Glutamatergic neuron (in vitro differentiated cells): ENCODE results near the gene PADI3. TPM values are rescaled to one million over a fixed set of nuclear protein-coding genes. Genes with fewer than 3 reads are reported as not detected.

ENCODE experiments used
- DNase-seq: peaks from one replicate; pipeline ENCODE4 v3.0.0; 2022
- H3K27ac Mint-ChIP-seq: one replicate; pipeline ENCODE4 v1.8.0; 2020; ENCODE audit warnings: mild to moderate bottlenecking, mixed read lengths, inconsistent platforms; ENCODE audit not compliant: unreplicated experiment
- H3K27me3 Mint-ChIP-seq: one replicate; pipeline ENCODE4 v1.8.0; 2020; ENCODE audit warnings: mild to moderate bottlenecking, moderate library complexity, mixed read lengths, inconsistent platforms; ENCODE audit not compliant: unreplicated experiment
- H3K36me3 Mint-ChIP-seq: one replicate; pipeline ENCODE4 v1.8.0; 2020; ENCODE audit warnings: mild to moderate bottlenecking, mixed read lengths, inconsistent platforms; ENCODE audit not compliant: unreplicated experiment
- H3K4me1 Mint-ChIP-seq: one replicate; pipeline ENCODE4 v1.8.0; 2020; ENCODE audit warnings: mild to moderate bottlenecking, low read depth, mixed read lengths, inconsistent platforms; ENCODE audit not compliant: unreplicated experiment
- H3K4me3 Mint-ChIP-seq: one replicate; pipeline ENCODE4 v1.8.0; 2020; ENCODE audit warnings: mild to moderate bottlenecking, mixed read lengths, inconsistent platforms; ENCODE audit not compliant: unreplicated experiment
- H3K9me3 Mint-ChIP-seq: one replicate; pipeline ENCODE4 v1.8.0; 2020; ENCODE audit warnings: mild to moderate bottlenecking, moderate library complexity, mixed read lengths, inconsistent platforms; ENCODE audit not compliant: unreplicated experiment
- CTCF ChIP-seq: fragments of 200-600 bp; sonication (generic); IDR thresholded peaks from one replicate; pipeline ENCODE4 v1.5.0; 2021; ENCODE audit not compliant: partially characterized antibody, unreplicated experiment
- total RNA-seq: library from RNA; stranded (reverse); fragmentation: NEBNext Ultra II Directional; extraction: Animal tissue kit (Norgen Biotek cat#: 25700); gene quantifications from one replicate; pipeline ENCODE4 v1.2.1, GENCODE V29; 2021; ENCODE audit not compliant: unreplicated experiment

PADI3 gene
- total RNA-seq, 1 donor from 2014 or later, result not detected

DNA sequence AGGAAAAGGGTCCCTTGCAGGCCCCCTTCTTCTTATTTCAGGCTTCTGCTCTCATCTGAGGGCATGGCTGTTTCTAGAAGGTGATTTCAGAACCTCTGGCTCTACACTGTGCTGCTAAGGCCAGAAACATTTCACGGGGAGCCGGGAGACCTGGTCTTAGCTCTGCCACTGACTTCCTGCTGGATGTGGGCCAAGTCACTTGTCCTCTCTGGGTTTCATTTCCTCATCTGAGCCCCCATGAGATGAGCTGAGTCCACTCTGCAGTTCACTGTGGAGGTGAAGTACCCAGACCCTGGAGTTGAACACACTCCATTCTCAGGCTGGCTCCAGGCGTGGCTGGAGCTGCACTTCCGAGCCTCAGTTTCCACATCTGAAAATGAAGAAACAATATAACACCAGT, 41.9 kb upstream of the PADI3 start:
- Mint-ChIP-seq H3K27me3 (peaks cover 5% of the 10 kb centered on the region), H3K9me3 (peaks cover 6% of the 10 kb centered on the region), H3K4me3 (no peak overlapping the region), H3K36me3 (no peaks in the 10 kb centered on the region), H3K4me1 (no peaks in the 10 kb centered on the region), H3K27ac (no peak overlapping the region)
- no peak for TF ChIP-seq CTCF
- no peak for DNase-seq

DNA sequence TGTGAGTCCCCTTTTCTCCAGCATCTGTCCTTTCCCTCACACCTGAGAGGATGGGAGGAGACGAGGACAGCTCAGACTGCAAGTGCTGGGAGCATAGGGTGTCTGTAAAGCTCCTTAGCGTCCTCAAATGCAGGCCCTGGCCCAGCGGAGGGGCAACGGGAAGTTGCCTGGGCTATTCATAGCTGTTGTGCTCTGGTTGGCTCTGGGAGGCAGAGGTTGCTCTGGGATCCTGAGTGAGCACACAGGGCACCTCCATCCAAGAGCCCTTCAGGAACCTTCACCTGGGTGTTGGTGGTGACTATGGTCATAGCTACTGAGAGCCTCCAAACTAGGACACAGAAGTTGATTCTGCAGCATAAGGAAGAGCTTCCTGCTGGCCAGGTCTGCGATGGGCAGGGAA, 41.4 kb upstream of the PADI3 start:
- H3K9me3 Mint-ChIP-seq, result peaks cover 6% of the 10 kb centered on the region
- H3K4me3 Mint-ChIP-seq, result no peak overlapping the region
- H3K4me1 Mint-ChIP-seq, result no peaks in the 10 kb centered on the region
- no peak for TF ChIP-seq CTCF
- DNase-seq, result no peak
- H3K27me3 Mint-ChIP-seq, result peaks cover 5% of the 10 kb centered on the region
- no peak overlapping the region for H3K27ac Mint-ChIP-seq
- H3K36me3 Mint-ChIP-seq, result no peaks in the 10 kb centered on the region

- Mint-ChIP-seq H3K4me1 (peaks cover 2% of the 10 kb centered on the region), H3K36me3 (no peaks in the 10 kb centered on the region), H3K9me3 (peaks cover 4% of the 10 kb centered on the region), H3K4me3 (no peak overlapping the region), H3K27ac (no peak overlapping the region), H3K27me3 (peaks cover 4% of the 10 kb centered on the region)
- DNase-seq, result no peak
- no peak for TF ChIP-seq CTCF
Observed at GRCh38 chr1:17207966-17208418, 40.9 kb upstream of the PADI3 start.

DNA sequence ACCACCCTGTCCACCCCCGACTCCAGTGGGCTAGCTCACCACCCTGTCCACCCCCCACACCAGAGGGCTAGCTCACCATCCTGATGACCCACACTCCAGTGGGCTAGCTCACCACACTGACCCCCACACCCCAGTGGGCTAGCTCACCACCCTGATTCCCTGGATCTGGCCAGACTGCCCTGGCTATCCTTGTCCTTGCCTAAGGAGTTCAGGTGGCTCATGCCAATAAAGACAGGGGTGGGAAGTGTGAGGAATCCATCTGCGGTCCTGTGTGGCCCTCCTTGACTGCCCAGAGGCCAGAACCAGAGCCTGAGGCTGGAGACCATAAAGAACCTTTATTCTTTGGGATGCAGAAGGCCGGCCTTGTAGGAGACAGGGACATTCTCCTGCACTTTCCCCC, 40.4 kb upstream of the PADI3 start:
- Mint-ChIP-seq H3K36me3 (no peaks in the 10 kb centered on the region), H3K4me3 (no peak overlapping the region), H3K27ac (no peak overlapping the region), H3K9me3 (peaks cover 4% of the 10 kb centered on the region), H3K4me1 (peaks cover 2% of the 10 kb centered on the region), H3K27me3 (peaks cover 6% of the 10 kb centered on the region)
- DNase-seq, result no peak
- no peak for TF ChIP-seq CTCF

- no peak overlapping the region for H3K27ac Mint-ChIP-seq
- no peak for DNase-seq
- no peaks in the 10 kb centered on the region for H3K36me3 Mint-ChIP-seq
- peaks cover 7% of the 10 kb centered on the region for H3K9me3 Mint-ChIP-seq
- no peak overlapping the region for H3K4me3 Mint-ChIP-seq
- TF ChIP-seq CTCF, result no peak
- H3K4me1 Mint-ChIP-seq, result peaks cover 2% of the 10 kb centered on the region
- H3K27me3 Mint-ChIP-seq, result peaks cover 5% of the 10 kb centered on the region
Observed at GRCh38 chr1:17209430-17209829, 39.5 kb upstream of the PADI3 start.
